ENCODE data around the gene LYL1.

GRCh38 chr19:13120817-13121216 lies 18.2 kb upstream of the LYL1 start:
- no peak for TF ChIP-seq CTCF (IDR thresholded peaks at IDR 0.05; ENCODE audit: low read depth, low read length)
- no peak for TF ChIP-seq POLR2A (IDR thresholded peaks at IDR 0.05; ENCODE audit: extremely low read depth, insufficient read length)

All from NB4 (cell line).